ENCODE data around the gene CRB1.

DNA sequence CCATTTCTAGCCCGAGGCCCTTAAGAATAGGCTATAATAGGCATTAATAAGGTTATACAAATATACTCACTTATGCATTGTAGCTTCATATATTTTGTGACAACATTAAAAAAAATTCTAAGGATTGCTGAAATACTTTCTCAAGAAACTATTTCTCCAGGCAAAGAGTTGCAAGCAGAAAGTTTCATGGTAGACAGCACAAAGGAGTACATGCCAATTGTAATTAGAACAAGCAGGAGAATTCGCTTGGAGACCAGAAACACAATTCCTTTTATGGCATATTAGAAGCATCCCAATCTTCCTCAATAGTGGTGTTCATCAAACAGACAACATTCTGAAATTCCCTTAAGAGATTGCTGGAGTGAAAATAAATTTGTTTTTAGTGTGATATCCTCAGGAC, 122.8 kb downstream of the CRB1 start:
- TF ChIP-seq EZH2 (IDR thresholded peaks at IDR 0.05; ENCODE audit: insufficient read depth, low read length): no peak
- TF ChIP-seq, protein P1, sequence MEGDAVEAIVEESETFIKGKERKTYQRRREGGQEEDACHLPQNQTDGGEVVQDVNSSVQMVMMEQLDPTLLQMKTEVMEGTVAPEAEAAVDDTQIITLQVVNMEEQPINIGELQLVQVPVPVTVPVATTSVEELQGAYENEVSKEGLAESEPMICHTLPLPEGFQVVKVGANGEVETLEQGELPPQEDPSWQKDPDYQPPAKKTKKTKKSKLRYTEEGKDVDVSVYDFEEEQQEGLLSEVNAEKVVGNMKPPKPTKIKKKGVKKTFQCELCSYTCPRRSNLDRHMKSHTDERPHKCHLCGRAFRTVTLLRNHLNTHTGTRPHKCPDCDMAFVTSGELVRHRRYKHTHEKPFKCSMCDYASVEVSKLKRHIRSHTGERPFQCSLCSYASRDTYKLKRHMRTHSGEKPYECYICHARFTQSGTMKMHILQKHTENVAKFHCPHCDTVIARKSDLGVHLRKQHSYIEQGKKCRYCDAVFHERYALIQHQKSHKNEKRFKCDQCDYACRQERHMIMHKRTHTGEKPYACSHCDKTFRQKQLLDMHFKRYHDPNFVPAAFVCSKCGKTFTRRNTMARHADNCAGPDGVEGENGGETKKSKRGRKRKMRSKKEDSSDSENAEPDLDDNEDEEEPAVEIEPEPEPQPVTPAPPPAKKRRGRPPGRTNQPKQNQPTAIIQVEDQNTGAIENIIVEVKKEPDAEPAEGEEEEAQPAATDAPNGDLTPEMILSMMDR (IDR thresholded peaks at IDR 0.05; ENCODE audit: insufficient read depth, low read depth, low read length): no peak

Data from astrocyte (in vitro differentiated cells and primary cell).